Stimulated activated naive CD8-positive, alpha-beta T cell treated with anti-CD3 and anti-CD28 coated beads, Interleukin-15, Interleukin-2, amounts not matched to agents 100 U/mL and 50 U/mL, for 24 hours (primary cell): ENCODE data around the gene CYP4V2.

ENCODE experiments used
- ATAC-seq: fragments of 150-1000 bp; cut with Tn5 transposase; one replicate; pipeline ENCODE4 v1.10.0; 2021
- DNase-seq: peaks from one replicate; pipeline ENCODE4 v3.0.0; 2021

Gene CYP4V2

GRCh38 chr4:186191200-186192065 is at the start of gene CYP4V2:
TSS of gene CYP4V2 (plus strand) at chr4:186191567. CDS start at chr4:186191824, 257 bp downstream.
- ATAC-seq (peak; percentile 91), DNase-seq (peak; percentile 90)

DNA sequence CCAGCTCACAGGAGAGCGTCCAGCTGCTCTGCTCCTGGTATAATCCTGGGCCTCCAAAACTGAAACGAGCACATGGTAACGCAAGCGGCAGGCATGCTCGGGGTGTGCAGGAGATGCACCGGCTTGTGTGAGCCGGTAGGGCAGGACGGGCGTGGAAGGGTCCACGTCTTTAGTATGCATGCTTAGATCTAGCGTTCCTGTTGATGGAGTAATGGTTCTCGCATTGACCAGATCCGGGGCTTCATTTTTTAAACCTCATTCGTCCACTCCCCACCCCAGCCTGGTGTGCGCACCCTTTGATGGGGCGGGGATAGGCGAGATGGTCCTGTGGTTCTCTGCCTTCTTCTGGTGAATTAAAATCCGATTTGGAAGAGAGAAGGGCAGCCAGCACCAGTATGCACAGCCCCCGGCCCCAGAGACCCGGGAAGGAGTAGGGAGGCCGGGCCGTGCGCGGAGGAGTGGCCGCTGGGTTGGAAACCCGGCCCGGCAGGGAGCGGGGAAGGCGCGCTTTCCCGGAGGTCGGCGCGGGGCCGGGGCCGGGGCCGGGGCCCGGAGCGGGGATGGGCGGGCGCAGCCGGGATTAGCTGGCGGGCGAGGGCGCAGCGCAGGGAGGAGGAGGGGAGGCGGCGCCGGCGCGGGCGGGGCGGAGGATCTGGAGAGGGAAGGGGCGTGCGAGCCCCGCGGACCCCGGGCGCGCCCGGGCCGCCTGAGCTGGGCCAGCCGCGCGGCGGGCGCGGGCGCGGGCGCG is 47.0 kb upstream of the CYP4V2 start:
- ATAC-seq, result peak; percentile 58
- peak; percentile 19 for DNase-seq

GRCh38 chr4:186144946-186145569 is 46.3 kb upstream of the CYP4V2 start:
- ATAC-seq, result peak; percentile 48
- DNase-seq, result peak; percentile 25

GRCh38 chr4:186146458-186146857 is 44.9 kb upstream of the CYP4V2 start:
- ATAC-seq (no peak), DNase-seq (no peak)

DNA sequence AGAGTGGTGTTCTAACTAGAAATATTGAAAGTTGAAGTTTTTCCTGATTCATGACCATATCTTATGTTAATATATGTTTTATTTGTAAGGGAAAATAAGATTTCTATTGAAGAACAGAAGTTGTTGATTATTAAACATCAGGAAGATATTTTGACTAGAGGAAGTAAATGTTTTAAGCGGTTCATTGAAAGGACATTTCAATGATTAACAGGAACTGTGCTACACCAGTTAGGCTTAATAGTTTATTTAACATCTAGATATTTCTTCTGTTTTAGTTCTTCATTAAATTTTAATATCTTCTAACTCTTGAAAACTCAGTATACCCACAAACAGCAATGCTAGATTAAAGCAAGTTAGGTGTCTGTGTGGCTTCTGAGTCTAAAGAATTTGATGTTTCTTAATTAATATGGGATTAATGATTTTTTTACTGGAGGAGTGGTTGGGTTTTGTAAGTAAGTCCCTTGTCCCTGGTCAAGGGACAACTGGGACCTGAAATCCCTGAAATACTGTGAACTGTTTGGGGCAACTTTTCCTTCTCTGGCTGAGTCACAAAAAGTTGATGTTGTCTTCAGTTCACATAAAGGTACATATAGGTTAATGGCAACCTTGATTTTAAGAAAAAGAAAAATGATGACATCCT is 42.9 kb upstream of the CYP4V2 start:
- DNase-seq (no peak), ATAC-seq (no peak)

GRCh38 chr4:186149872-186150271 is 41.5 kb upstream of the CYP4V2 start:
- DNase-seq (no peak), ATAC-seq (no peak)

DNA sequence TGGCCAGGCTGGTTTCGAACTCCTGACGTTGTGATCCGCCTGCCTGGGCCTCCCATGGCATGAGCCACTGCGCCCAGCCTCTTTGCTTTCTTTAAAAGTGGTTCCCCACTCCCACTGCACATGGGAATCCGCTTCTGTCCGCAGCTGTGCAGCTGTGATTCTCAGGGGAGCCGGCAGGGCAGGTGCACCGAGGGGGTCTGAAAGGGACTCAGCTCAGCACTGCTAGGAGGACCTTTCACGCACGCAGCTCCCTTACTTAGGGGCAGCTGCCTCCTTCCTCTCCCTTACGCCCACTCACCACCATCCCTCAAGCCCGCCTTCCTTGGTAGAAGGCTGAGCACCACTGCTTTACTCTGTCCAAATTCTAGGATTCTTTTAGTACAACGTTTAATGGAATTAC is 40.4 kb upstream of the CYP4V2 start:
- DNase-seq, result no peak
- no peak for ATAC-seq

DNA sequence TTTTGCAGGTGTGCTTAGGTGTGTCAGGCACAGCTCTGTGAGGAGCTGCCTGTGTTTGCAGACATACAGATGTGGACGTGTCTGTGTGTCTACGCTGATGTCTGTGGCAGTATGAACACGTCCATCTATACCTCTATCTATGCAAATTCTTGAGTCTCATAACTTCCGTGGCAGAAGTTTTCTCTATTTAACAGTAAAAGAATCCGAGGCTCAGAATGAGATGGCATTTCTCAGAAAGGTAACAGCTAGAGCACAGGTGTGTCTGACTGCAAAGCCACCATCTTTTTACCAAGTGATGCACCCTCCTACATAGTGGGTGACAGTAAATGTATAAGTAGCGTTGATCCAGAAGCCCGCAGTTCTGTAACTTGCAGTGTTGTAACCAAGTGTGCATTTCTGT is 39.9 kb upstream of the CYP4V2 start:
- no peak for DNase-seq
- no peak for ATAC-seq

GRCh38 chr4:186158021-186158813 is 33.1 kb upstream of the CYP4V2 start:
- DNase-seq (no peak), ATAC-seq (no peak)

DNA sequence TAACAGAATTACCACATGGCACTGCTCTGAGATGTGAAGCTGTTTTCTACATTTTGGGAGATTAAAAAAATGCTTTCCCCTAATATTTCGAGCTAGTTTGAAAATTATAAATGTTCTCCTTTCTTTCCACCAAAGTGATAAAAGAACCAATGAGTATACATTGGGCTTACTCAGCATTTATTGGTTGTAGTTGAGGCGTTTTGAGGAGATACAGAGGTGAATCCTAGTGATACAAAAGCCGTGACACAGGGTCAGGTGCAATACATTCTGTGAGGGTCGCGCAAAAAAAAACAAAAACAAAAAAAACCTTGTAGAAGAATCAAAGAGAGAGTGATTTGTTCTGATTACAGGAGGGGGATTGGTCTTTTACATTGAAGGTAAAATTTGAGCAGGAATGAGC is 32.4 kb upstream of the CYP4V2 start:
- no peak for ATAC-seq
- no peak for DNase-seq

GRCh38 chr4:186159613-186160012 is 31.8 kb upstream of the CYP4V2 start:
- DNase-seq (no peak), ATAC-seq (no peak)

DNA sequence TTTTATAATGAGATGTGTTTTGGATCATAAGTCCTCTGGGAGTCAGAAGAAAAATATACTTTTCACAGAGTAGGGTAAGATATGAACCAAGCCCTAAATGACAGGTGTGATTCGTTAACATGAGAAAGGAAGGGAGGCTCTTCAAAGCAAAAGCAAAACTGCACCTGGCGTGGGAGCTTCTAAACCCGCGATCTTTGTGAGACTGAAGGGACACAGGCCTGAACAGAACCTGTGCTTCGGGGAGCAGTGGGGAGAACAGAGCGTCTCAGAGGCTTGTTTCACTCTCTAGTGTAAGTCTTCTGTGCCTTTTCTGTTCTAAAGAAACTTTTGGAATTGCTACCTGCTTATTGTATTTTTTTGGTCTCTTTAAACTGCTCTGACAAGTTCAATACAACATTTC is 30.2 kb upstream of the CYP4V2 start:
- DNase-seq (no peak), ATAC-seq (no peak)

GRCh38 chr4:186166852-186167512 is 24.4 kb upstream of the CYP4V2 start:
- ATAC-seq (no peak), DNase-seq (no peak)

- ATAC-seq (no peak), DNase-seq (no peak)
Observed at GRCh38 chr4:186167605-186168004, 23.8 kb upstream of the CYP4V2 start.

DNA sequence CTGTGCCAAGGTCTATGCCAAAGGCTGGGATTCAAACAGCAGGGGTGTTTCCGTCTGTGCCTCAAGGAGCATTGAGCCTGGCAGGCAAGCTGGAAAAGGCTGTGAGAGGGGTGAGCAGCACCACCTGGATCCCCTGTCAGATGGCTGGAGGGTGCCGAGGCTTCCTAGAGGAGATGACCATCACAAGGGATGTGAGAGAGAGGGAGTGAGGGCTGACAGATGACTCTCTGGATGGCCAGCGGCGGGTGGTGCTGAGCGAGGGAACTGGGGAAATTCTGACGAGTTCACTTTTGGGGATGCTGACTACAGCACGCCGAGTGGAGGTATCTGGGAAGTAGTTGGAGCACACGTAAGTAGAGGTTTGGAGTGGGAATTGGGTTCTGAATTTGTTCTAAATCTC is 22.6 kb upstream of the CYP4V2 start:
- DNase-seq, result no peak

DNA sequence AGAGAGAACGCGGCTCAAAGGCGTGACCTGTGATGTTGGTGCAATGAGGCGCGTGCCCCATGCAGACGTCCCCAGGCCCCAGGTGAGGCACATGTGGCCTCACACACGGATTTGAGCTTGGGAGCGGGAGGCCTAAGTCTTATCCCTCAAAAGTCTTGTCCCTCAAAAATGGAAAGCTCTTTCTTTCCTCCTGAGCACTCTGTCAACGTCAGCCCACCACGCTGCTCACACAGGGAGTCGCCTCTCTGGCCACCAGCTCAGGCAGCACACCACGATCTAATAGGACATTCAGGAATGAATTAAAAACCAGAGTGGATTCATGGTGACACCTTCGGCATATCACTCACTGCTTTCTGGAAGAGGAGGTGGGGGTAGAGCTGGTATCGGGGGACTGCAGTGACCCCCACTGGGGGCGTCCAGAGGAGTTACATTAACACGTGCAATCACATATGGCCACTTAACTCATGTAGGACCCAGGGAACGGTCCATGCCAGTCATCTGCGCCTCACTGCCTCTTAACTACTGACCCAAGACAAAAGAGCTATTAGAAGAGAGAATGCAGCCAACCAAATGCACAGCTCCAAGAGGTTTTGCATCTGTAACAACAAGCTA is 21.9 kb upstream of the CYP4V2 start:
- DNase-seq (no peak), ATAC-seq (no peak)

More for the DNA sequence above, 22.6 kb upstream of the CYP4V2 start:
- ATAC-seq, result no peak

DNA sequence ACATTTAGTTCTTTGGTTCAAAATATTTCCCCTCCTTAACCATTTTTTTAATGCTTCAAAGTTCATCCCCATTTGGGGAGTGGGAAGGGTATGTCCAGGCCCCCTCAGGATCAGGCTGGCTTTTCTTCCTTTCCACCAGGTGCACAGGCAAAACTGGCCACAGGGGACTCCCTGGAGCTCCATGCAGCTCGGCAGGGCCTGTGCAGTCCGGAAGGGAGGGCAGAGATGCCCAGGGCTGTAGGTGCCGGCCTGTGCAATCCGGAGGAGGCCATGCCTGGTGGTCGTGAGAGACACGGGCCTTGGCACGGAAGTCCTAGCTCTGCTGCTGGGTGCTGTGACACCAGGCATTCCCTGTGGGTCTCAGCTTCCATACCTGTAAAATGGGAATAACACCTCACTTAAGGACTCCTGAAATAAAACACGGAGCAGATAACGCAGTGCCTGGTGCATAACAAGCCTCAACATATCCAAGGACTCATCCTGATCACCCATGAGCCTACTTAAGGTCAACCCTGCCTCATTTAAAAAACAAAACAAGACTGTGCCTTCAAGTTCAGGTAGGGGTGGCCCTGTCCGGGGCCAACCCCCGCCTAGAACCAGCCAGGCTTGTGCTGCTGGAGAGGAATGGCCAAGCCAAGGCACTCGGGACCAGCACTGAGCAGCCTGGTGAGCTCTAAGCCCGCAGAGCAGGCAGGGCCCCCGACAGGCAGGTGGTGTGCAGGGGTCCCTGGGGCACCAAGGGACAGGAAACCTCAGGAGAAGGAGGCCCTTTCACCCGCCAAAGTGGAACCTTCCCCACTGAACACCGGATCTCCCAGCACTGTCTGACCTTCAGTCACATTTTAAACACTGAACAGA is 21.2 kb upstream of the CYP4V2 start:
- DNase-seq (no peak), ATAC-seq (no peak)

DNA sequence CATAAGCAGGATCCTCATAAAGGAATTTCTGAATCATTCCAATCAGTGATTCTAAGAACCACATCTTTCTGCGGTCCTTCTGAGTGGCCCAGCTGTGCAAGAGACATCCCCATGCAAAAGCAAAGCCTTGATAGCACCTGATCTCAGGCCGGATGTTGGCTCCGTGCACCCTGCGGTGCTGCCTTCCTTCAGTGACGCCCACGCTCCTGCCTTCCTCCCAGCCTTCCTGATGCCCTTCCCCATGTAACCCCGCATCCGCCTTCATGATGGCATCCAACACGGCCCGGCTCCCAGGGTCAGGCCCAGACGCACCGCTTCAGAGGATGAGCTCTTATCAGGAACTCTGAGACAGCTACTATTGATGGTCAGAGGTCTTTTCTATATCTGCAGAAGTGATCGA is 20.4 kb upstream of the CYP4V2 start:
- no peak for DNase-seq
- no peak for ATAC-seq

- ATAC-seq, result no peak
- DNase-seq, result no peak
Observed at GRCh38 chr4:186172546-186172945, 18.8 kb upstream of the CYP4V2 start.

- no peak for DNase-seq
- no peak for ATAC-seq
Observed at GRCh38 chr4:186188107-186188506, 3.3 kb upstream of the CYP4V2 start.
